22Rv1 (cell line): ENCODE results near the gene INCENP.

Source experiments
- H3K27ac ChIP-seq: fragments of 450-650 bp; 2 replicates; pipeline ENCODE4 v1.5.1; 2017
- ZFX ChIP-seq: fragments of 450-650 bp; IDR thresholded peaks from 2 replicates; pipeline ENCODE4 v1.6.1; 2017; ENCODE audit warnings: antibody characterized with exemption, borderline replicate concordance
- TF ChIP-seq, protein P1 (sequence below): fragments of 450-650 bp; IDR thresholded peaks from 2 replicates; pipeline ENCODE4 v1.5.1; 2017; ENCODE audit warnings: mild to moderate bottlenecking

The INCENP gene

DNA sequence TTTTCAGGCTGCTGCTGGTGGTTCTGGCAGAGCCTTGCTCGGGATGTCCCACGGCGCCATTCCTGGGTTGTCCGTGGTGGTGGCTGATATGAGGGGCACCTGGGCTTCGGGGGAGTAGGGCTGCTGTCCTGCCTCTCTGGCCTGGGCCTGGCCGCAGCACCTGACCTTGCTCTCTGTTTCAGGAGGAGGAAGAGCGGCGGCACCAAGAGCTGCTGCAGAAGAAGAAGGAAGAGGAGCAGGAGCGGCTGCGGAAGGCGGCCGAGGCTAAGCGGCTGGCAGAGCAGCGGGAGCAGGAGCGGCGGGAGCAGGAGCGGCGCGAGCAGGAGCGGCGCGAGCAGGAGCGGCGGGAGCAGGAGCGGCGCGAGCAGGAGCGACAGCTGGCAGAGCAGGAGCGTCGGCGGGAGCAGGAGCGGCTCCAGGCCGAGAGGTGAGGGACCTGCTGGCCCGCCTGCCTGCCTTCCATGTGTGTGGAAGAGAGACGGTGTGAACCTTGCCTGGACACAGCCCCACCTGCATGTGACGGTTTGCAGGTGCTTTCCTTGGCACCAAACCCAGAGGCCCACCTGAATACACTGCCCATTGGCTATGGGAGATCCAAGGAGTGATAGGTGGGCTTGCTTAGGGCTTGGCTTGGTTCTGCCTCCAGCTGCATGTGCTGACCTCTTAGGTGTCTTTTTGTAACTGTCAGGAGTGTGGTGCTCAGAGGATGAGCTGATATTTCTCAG lies 22.8 kb downstream of the INCENP start:
- TF ChIP-seq, protein P1, sequence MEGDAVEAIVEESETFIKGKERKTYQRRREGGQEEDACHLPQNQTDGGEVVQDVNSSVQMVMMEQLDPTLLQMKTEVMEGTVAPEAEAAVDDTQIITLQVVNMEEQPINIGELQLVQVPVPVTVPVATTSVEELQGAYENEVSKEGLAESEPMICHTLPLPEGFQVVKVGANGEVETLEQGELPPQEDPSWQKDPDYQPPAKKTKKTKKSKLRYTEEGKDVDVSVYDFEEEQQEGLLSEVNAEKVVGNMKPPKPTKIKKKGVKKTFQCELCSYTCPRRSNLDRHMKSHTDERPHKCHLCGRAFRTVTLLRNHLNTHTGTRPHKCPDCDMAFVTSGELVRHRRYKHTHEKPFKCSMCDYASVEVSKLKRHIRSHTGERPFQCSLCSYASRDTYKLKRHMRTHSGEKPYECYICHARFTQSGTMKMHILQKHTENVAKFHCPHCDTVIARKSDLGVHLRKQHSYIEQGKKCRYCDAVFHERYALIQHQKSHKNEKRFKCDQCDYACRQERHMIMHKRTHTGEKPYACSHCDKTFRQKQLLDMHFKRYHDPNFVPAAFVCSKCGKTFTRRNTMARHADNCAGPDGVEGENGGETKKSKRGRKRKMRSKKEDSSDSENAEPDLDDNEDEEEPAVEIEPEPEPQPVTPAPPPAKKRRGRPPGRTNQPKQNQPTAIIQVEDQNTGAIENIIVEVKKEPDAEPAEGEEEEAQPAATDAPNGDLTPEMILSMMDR, result no peak
- TF ChIP-seq ZFX, result no peak
- no peak overlapping the region for H3K27ac ChIP-seq

DNA sequence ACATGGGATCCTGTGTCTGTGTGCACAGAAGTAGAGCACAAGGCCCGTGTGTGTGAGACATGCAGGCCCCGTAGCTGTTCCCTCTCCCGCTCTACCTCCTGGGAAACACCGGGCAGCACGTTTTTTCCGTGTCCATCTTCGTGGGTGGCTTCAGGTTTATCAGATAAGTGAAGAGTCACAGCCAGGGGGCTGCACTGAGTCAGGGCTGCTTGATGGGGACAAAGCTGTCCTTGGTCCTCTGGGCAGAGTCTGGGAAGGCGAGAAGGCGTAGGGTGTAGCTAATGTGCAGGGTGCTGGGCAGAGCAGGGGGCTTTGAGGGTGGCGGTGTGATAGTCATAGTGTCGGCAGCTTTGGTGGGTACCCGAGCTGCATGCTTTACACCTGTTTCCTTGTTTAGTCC lies 23.7 kb downstream of the INCENP start:
- H3K27ac ChIP-seq, result no peak overlapping the region
- TF ChIP-seq, protein P1, result no peak
- no peak for TF ChIP-seq ZFX

DNA sequence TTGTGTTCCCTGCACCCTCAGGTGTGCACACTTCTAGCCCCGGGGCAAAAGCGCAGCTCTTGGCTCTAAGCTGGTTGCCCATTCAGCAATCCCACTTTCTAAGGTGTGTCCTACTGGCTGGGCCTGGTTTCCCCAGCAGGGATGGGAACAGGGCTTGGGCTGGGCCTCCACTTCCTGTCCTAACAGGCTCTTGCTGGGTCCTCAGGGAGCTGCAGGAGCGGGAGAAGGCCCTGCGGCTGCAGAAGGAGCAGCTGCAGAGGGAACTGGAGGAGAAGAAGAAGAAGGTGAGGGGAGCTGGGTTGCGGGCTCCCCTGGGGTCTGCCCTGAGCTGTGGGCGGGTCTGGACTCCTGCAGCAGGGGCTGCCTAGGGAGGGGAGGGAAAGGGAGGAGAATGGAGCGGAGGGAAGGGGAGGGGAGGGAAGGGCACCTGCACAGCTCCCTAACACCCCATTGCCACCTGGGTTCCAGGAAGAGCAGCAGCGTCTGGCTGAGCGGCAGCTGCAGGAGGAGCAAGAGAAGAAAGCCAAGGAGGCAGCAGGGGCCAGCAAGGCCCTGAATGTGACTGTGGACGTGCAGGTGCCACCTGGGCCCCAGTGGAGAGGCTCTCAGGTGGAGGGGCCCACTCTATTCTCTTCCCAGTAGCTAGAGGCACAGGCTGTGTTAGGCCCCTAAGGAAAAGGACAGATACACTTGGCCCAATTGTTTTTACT lies 24.6 kb downstream of the INCENP start:
- no peak overlapping the region for H3K27ac ChIP-seq
- TF ChIP-seq, protein P1, result no peak
- TF ChIP-seq ZFX, result no peak

DNA sequence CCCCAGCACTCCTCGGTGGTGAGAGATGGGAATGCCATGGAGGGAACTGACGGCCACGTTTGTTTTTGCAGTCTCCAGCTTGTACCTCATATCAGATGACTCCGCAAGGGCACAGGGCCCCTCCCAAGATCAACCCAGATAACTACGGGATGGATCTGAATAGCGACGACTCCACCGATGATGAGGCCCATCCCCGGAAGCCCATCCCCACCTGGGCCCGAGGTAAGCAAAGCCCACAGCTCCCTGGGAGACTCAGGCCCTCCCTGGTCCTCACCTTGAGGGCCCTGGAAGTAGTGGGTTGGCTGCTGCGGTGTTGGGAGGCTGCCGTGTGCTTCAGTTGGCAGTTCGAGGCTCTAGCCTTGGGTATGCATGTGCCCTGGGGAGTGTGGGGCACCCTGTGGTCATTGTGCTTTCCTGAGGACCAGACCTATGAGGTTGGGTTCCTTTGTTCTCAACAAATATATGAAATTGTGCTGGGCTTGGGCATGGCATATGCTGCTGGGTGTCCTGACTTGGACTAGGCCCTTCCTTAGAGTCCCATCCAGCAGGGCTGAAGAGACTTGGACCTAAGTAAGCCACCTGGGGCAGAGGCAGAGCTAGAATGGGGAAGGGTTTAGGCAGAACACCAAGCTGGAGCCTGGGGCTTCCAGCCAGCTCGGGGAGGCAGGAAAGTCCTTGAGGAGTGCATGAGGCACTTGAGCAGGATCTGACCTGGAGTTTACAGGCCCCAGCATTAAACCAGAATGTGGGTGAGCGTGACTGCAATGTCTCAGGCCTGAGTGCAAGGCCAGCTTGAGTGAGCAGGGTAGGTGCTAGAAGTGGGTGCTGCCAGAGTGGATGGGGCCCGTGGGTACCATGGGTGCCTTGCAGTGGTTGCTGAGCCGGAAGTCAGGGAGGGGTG lies 26.4 kb downstream of the INCENP start:
- TF ChIP-seq, protein P1, result no peak
- H3K27ac ChIP-seq, result no peak overlapping the region

DNA sequence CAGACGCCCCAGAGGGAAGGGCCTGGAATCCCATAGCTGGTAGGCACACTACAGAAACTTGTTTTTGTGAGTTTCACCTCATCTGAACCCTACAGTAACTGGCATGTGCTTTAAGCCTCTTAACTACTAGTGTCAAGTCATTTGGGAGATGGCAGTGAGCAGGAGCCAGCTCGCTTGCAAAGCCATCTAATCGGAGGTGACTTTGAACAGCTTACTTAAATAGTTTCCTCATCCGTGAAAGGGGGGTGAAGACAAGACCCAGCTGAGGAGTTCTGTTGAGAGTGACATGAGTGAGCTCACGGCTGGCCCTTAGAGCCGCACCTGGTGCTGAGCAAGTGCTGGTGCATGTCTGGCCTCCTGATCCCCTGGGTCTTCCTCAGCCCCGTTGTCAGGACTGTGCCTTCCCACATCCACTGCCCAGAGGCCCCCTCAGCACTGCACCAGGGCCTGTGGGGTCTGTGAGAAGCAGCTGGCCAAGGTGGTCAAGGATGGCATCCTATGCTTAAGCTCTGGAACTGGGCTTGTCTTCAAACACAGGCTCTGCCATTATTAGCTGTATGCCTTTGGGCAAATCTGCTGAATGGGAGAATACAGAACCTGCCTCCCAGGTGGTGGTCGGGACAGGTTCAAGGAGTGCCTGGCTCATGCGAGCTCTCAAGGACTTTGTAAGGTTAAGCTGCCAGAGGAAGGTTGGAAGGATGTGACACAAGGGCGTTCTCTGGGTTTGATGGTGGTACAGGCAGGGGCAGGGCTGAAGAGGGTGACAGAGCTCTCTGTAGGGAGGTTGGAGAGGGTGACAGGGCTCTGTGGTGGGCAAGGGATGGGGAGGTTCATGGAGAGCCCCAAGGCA lies 27.3 kb downstream of the INCENP start:
- no peak overlapping the region for H3K27ac ChIP-seq
- no peak for TF ChIP-seq ZFX
- TF ChIP-seq, protein P1, result no peak

DNA sequence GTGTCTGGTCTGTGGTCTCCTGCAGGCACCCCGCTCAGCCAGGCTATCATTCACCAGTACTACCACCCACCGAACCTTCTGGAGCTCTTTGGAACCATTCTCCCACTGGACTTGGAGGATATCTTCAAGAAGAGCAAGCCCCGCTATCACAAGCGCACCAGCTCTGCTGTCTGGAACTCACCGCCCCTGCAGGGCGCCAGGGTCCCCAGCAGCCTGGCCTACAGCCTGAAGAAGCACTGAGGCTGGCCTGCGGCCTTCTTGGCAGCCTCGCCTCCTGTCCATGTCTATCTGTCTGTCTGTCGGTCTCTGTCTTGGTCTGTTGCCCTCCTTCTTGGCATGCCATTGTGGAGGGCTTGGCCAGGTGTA lies 27.9 kb downstream of the INCENP start:
- H3K27ac ChIP-seq, result no peak overlapping the region
- TF ChIP-seq, protein P1, result no peak
- no peak for TF ChIP-seq ZFX
